T-cell (primary cell): Measurements from ENCODE around the gene PLEKHM3. TPM values are rescaled to one million over a fixed set of nuclear protein-coding genes. Genes with fewer than 3 reads are reported as not detected.

Experiments
- ATAC-seq, 4 experiments: fragments of 200-7000 bp in 3 of 4; fragments of 150-1000 bp in 1 of 4; cut with Tn5 transposase; replicated peaks in 1 of 4; 1 replicate in 3 of 4; 2 replicates in 1 of 4; pipeline ENCODE4 v1.10.0; 2021; ENCODE audit warnings: moderate library complexity in 3 of 4, mild to moderate bottlenecking in 2 of 4, moderate number of reproducible peaks in 1 of 4
- CTCF ChIA-PET, 2 donors: fragments of 300-600 bp; sonication (Branson Sonifier 250); formaldehyde crosslinking; loops; one replicate each; lab custom pipeline; 2022; ENCODE audit warnings: antibody characterized with exemption in 2 of 2; lab: Charles Lee
- POLR2A ChIA-PET, 2 donors: fragments of 300-600 bp; sonication (Branson Sonifier 250); formaldehyde crosslinking; loops; one replicate each; lab custom pipeline; 2022; ENCODE audit warnings: antibody characterized with exemption in 2 of 2; lab: Charles Lee
- DNase-seq, 35 experiments: peaks; one replicate each; pipeline versions ENCODE4 v3.0.0 to v3.0.0-alpha.2; 2013 to 2023
- H3K27ac ChIP-seq: one replicate; pipeline ENCODE4 v1.5.1; 2013; ENCODE audit warnings: low read length
- H3K27me3 ChIP-seq, 2 experiments: replicated peaks in 1 of 2; 1 replicate in 1 of 2; 2 replicates in 1 of 2; pipeline versions ENCODE4 v1.6.1 to v1.7.0; 2013; ENCODE audit warnings: low read length in 1 of 2, mixed read lengths in 1 of 2; ENCODE audit not compliant: control insufficient read depth in 2 of 2, insufficient read depth in 2 of 2; ENCODE audit errors: extremely low read depth in 1 of 2
- H3K36me3 ChIP-seq, 2 donors: 1 replicate in 1 of 2; 2 replicates in 1 of 2; pipeline versions ENCODE4 v1.6.1 to v1.7.0; 2013; ENCODE audit warnings: low read length in 1 of 2; ENCODE audit not compliant: control insufficient read depth in 2 of 2, insufficient read depth in 1 of 2; ENCODE audit errors: extremely low read depth in 1 of 2
- H3K4me1 ChIP-seq, 2 experiments: 1 replicate in 1 of 2; 2 replicates in 1 of 2; pipeline versions ENCODE4 v1.6.1 to v1.7.0; 2013; ENCODE audit warnings: low read length in 2 of 2, mixed read lengths in 1 of 2; ENCODE audit not compliant: insufficient read depth in 2 of 2, control insufficient read depth in 1 of 2; ENCODE audit errors: extremely low read depth in 1 of 2
- H3K4me3 ChIP-seq, 2 donors: 1 replicate in 1 of 2; 2 replicates in 1 of 2; pipeline versions ENCODE4 v1.5.1 to v1.7.0; 2013; ENCODE audit warnings: mild to moderate bottlenecking in 2 of 2, low read length in 1 of 2, moderate library complexity in 1 of 2; ENCODE audit not compliant: control insufficient read depth in 1 of 2; ENCODE audit errors: extremely low read depth in 1 of 2
- H3K9me3 ChIP-seq: 2 replicates; pipeline ENCODE4 v1.7.0; 2013
- H3K27ac Mint-ChIP-seq, 2 donors: one replicate each; pipeline ENCODE4 v1.8.0; 2020 to 2021; ENCODE audit warnings: mild to moderate bottlenecking in 2 of 2, mixed read lengths in 2 of 2
- H3K27me3 Mint-ChIP-seq, 2 donors: one replicate each; pipeline ENCODE4 v1.8.0; 2021 to 2022; ENCODE audit warnings: mixed read lengths in 2 of 2
- H3K36me3 Mint-ChIP-seq: one replicate; pipeline ENCODE4 v1.8.0; 2021; ENCODE audit warnings: mixed read lengths
- H3K4me1 Mint-ChIP-seq, 3 donors: one replicate each; pipeline ENCODE4 v1.8.0; 2020 to 2022; ENCODE audit warnings: mixed read lengths in 3 of 3, mild to moderate bottlenecking in 1 of 3
- H3K4me3 Mint-ChIP-seq, 3 donors: one replicate each; pipeline ENCODE4 v1.8.0; 2020 to 2022; ENCODE audit warnings: mild to moderate bottlenecking in 3 of 3, mixed read lengths in 3 of 3, moderate library complexity in 3 of 3
- H3K9me3 Mint-ChIP-seq, 3 donors: one replicate each; pipeline ENCODE4 v1.8.0; 2020 to 2022; ENCODE audit warnings: mixed read lengths in 3 of 3
- WGBS: methylation state at CpG from one replicate; pipeline ENCODE4 v1.1.5; 2013; ENCODE audit warnings: missing lambda C conversion rate; ENCODE audit not compliant: insufficient coverage; 5-methylcytosine and 5-hydroxymethylcytosine counted together
- total RNA-seq, 35 experiments: library from RNA in 6 of 35; stranded (reverse) in 6 of 35; fragments of 120-200 nt in 1 of 35; gene quantifications; one replicate each; pipeline versions ENCODE4 v1.2.1 to v1.2.4 and lab custom pipeline; 2013 to 2026

PLEKHM3 gene
- total RNA-seq, 5 donors from 2014 or later (not counting 1 experiment from before 2014, with no cell fraction given), result 12.3 to 18.1 (median 13.9) TPM

- no peak overlapping the region for H3K4me3 Mint-ChIP-seq
- no peaks in the 10 kb centered on the region for H3K27me3 Mint-ChIP-seq
- Histone ChIP-seq H3K4me3 (no peak overlapping the region), H3K27me3 (no peaks in the 10 kb centered on the region), H3K9me3 (no peaks in the 10 kb centered on the region), H3K4me1 (peaks cover 3 to 9% of the 10 kb centered on the region in 2 experiments), H3K36me3 (peaks cover 3 to 4% of the 10 kb centered on the region in 2 donors), H3K27ac (no peak overlapping the region)
- ATAC-seq, result no peak
- POLR2A ChIA-PET, result no interaction called here
- H3K9me3 Mint-ChIP-seq, result no peaks in the 10 kb centered on the region
- H3K4me1 Mint-ChIP-seq, result peaks cover under 1 to 7% (median 7%) of the 10 kb centered on the region in 3 donors
- no CpG with 5 or more reads among the region's 3 CpGs for WGBS
- CTCF ChIA-PET, result no interaction called here
- no peak for DNase-seq
- H3K36me3 Mint-ChIP-seq, result peaks cover 46% of the 10 kb centered on the region
- no peak overlapping the region for H3K27ac Mint-ChIP-seq
Observed at GRCh38 chr2:207920321-207920720, 105.0 kb downstream of the PLEKHM3 start.

DNA sequence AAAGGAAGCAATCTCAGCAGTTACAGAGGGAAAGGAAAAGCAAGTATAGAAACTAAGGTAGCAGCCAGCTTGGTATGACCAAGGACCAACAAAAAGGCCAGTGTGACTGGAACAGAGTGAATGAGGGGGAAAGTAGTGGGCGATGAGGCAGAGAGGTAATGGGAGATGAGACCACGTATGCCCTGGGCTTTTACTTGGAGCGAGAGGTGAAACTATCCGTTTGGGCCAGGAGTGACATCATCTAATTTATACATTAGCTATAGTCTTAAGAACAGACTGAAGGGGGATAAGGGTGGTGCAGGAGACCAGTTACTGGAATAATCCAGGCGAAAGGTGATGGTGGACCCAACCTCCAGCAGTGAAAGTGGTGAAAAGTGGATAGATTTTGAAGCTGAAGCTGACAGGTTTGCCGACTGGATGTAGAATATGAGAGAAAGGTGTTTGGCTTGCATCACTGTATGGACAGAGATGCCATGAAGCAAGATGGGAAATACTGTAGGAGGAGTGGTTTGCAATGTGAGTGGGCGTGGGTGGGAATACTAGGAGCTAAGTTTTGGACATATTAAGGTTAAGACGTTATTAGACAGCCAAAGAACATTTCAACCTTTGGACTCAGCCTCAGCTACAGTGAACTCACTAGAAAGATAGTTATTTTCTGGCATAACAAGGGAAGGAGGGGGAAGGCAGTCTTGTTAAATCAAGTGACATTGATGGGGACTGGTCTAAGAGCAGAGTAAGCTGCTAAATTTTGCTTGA, 106.0 kb downstream of the PLEKHM3 start:
- Histone ChIP-seq H3K36me3 (peaks cover 3 to 4% of the 10 kb centered on the region in 2 donors), H3K9me3 (no peaks in the 10 kb centered on the region), H3K27me3 (no peaks in the 10 kb centered on the region), H3K27ac (no peak overlapping the region), H3K4me3 (no peak overlapping the region), H3K4me1 (no peaks in the 10 kb centered on the region)
- Mint-ChIP-seq H3K4me1 (no peaks in the 10 kb centered on the region), H3K36me3 (peaks cover 44% of the 10 kb centered on the region), H3K9me3 (no peaks in the 10 kb centered on the region), H3K4me3 (no peak overlapping the region), H3K27me3 (no peaks in the 10 kb centered on the region), H3K27ac (no peak overlapping the region)
- ATAC-seq (no peak), DNase-seq (no peak)
- 100% methylated on average over 2 of the region's 8 CpGs for WGBS
- ChIA-PET CTCF (no interaction called here), POLR2A (no interaction called here)

GRCh38 chr2:207914716-207915115, 110.6 kb downstream of the PLEKHM3 start:
- Histone ChIP-seq H3K9me3 (no peaks in the 10 kb centered on the region), H3K36me3 (peaks cover 0 to 5% of the 10 kb centered on the region in 2 donors), H3K27ac (no peak overlapping the region), H3K4me1 (no peaks in the 10 kb centered on the region), H3K4me3 (no peak overlapping the region), H3K27me3 (no peaks in the 10 kb centered on the region)
- Mint-ChIP-seq H3K27me3 (no peaks in the 10 kb centered on the region), H3K36me3 (peaks cover 62% of the 10 kb centered on the region), H3K27ac (no peak overlapping the region), H3K4me1 (no peaks in the 10 kb centered on the region), H3K9me3 (no peaks in the 10 kb centered on the region), H3K4me3 (no peak overlapping the region)
- ChIA-PET POLR2A (no interaction called here), CTCF (interaction anchor here in 1 of 2 donors (0.6 kb wide), 1 partner anchor 246 kb away, joined by 3 read pairs; no protein-coding TSS in a partner anchor)
- no peak for DNase-seq
- WGBS, result 100% methylated on average over 1 of the region's 6 CpGs
- no peak for ATAC-seq

DNA sequence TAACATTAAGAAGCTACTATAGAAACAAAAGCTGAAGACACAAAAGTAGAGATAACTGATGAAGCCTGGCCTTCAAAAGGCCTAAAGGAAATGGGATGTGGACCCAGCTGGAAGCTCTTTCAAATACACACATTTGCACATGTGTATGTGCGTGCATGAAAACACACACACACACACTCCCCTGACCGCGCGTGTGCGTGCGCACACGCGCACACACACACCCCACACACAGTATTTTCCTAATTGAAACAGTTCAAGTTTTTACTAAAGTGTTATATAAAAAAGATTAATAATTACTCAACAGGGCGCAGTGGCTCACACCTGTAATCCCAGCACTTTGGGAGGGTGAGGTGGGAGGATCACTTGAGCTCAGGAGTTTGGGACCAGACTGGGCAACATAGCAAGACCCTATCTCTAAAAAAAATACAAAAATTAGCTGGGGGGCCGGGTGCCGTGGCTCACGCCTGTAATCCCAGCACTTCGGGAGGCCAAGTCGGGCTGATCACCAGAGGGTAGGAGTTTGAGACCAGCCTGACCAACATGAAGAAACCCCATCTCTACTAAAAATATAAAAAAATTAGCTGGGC, 111.5 kb downstream of the PLEKHM3 start:
- H3K27ac Mint-ChIP-seq, result no peak overlapping the region
- Histone ChIP-seq H3K27me3 (no peaks in the 10 kb centered on the region), H3K4me1 (no peaks in the 10 kb centered on the region), H3K9me3 (no peaks in the 10 kb centered on the region), H3K27ac (no peak overlapping the region), H3K36me3 (peaks cover 0 to 5% of the 10 kb centered on the region in 2 donors), H3K4me3 (no peak overlapping the region)
- no peaks in the 10 kb centered on the region for H3K4me1 Mint-ChIP-seq
- no peaks in the 10 kb centered on the region for H3K27me3 Mint-ChIP-seq
- no CpG with 5 or more reads among the region's 14 CpGs for WGBS
- H3K36me3 Mint-ChIP-seq, result peaks cover 56% of the 10 kb centered on the region
- ChIA-PET POLR2A (no interaction called here), CTCF (interaction anchor here in 1 of 2 donors (0.6 kb wide), 1 partner anchor 245 kb away, joined by 3 read pairs; no protein-coding TSS in a partner anchor)
- H3K4me3 Mint-ChIP-seq, result no peak overlapping the region
- no peaks in the 10 kb centered on the region for H3K9me3 Mint-ChIP-seq
- ATAC-seq (no peak), DNase-seq (no peak)

- DNase-seq, result no peak
- H3K36me3 Mint-ChIP-seq, result peaks cover 58% of the 10 kb centered on the region
- H3K36me3 ChIP-seq, result peaks cover 0 to 7% of the 10 kb centered on the region in 2 donors
- H3K4me3 Mint-ChIP-seq, result no peak overlapping the region
- no peaks in the 10 kb centered on the region for H3K9me3 ChIP-seq
- no peak overlapping the region for H3K27ac Mint-ChIP-seq
- no peaks in the 10 kb centered on the region for H3K4me1 Mint-ChIP-seq
- ATAC-seq, result no peak
- ChIA-PET CTCF (no interaction called here), POLR2A (no interaction called here)
- H3K27me3 Mint-ChIP-seq, result no peaks in the 10 kb centered on the region
- H3K27me3 ChIP-seq, result no peaks in the 10 kb centered on the region
- H3K4me3 ChIP-seq, result no peak overlapping the region
- WGBS, result no CpG with 5 or more reads among the region's 3 CpGs
- H3K4me1 ChIP-seq, result no peaks in the 10 kb centered on the region
- no peaks in the 10 kb centered on the region for H3K9me3 Mint-ChIP-seq
- no peak overlapping the region for H3K27ac ChIP-seq
Observed at GRCh38 chr2:207911856-207912255, 113.5 kb downstream of the PLEKHM3 start.

DNA sequence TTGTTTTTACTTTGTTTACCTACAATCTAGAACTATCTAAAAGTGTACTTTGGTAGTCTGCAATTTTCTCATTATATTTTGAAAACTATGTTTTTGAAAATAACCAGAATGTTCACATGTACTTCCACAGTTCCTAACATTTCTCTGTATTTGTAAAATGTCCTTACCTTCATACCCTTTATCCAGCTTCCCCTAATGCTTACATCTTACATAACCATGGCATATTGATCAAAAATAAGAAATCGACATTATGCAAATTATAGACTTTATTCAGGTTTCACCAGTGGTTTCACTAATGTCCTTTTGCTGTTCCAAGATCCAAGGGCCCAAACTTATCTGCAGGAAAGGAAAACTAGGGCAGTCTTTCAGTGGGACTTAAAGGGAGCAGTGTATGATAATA, 114.1 kb downstream of the PLEKHM3 start:
- no peak overlapping the region for H3K27ac ChIP-seq
- Mint-ChIP-seq H3K4me1 (no peaks in the 10 kb centered on the region), H3K27me3 (no peaks in the 10 kb centered on the region), H3K36me3 (peaks cover 59% of the 10 kb centered on the region), H3K27ac (no peak overlapping the region), H3K9me3 (no peaks in the 10 kb centered on the region), H3K4me3 (no peak overlapping the region)
- H3K4me3 ChIP-seq, result no peak overlapping the region
- no CpG with 5 or more reads among the region's 1 CpG for WGBS
- peaks cover 0 to 7% of the 10 kb centered on the region in 2 donors for H3K36me3 ChIP-seq
- H3K4me1 ChIP-seq, result no peaks in the 10 kb centered on the region
- DNase-seq (no peak), ATAC-seq (no peak)
- ChIA-PET CTCF (no interaction called here), POLR2A (no interaction called here)
- no peaks in the 10 kb centered on the region for H3K9me3 ChIP-seq
- H3K27me3 ChIP-seq, result no peaks in the 10 kb centered on the region
